Ammon's horn (tissue), 1 donor: ENCODE data around the gene MYO18A.

Source experiments
- DNase-seq: peaks from one replicate; pipeline ENCODE4 v3.0.0-alpha.2; 2016; ENCODE audit warnings: low spot score

The MYO18A gene

GRCh38 chr17:29077320-29077719, 102.9 kb downstream of the MYO18A start:
- no peak for DNase-seq

GRCh38 chr17:29076722-29077121, 103.5 kb downstream of the MYO18A start:
- DNase-seq: peak; percentile 87

DNA sequence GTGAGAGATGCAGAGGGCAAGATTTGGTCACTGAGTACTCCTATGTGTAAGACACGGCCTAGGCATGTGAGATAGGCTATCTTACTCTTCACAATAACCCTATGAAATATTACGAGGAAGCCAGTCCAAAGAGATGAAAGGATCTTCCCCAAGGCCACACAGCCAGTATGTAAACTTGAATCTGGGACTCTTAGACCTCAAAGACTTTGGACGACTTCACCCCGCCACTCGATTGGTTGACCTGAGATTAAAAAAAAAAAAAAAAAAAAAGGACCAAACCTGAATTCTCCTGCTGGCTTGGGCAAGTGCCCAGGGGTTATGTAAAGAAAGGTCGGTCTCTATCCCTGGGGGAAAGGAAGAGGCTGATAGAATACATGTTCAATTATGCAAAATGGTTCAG, 104.1 kb downstream of the MYO18A start:
- no peak for DNase-seq

- DNase-seq: no peak
Observed at GRCh38 chr17:29074488-29074887, 105.7 kb downstream of the MYO18A start.

DNA sequence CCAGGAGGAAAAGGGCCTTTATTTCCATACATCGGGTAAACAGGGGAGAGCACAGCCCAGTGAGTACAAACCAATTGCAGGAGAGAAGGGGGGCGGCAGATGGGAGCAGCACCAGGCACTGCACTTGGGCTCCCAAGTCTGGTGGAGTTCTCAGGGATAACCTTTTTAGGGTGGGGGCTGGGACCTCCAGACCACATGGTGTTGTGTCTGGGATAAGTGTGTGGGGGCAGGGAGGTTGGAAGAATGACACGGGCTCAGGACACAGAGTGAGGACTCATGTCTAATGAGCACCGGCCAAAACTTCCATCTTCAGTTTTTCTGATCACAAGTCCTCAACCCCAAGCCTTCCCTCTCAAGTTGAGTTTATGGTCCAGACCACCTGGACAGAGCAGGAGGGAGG, 106.7 kb downstream of the MYO18A start:
- no peak for DNase-seq

GRCh38 chr17:29073045-29073444, 107.2 kb downstream of the MYO18A start:
- no peak for DNase-seq

GRCh38 chr17:29071303-29071702, 108.9 kb downstream of the MYO18A start:
- no peak for DNase-seq

- DNase-seq: no peak
Observed at GRCh38 chr17:29070781-29071180, 109.4 kb downstream of the MYO18A start.

DNA sequence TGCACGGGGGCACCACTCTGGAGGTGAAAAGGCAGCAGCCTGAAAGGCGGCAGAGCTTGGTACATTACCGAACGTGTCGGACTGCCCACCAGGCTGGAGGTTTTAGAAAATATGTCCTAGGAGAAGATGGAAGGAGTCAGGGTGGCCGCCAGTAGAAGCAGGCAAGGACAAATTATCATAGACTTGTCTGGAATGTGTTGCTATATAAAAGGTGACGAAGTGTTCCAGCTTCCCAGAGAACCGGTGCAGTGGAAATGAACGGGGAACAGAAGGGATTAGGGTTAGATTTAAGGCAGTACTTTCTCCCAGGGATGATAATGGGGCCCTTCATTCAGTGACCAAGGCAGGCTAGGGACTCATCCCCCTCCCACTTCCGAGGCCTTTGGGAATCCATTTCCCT, 109.9 kb downstream of the MYO18A start:
- DNase-seq: no peak

DNA sequence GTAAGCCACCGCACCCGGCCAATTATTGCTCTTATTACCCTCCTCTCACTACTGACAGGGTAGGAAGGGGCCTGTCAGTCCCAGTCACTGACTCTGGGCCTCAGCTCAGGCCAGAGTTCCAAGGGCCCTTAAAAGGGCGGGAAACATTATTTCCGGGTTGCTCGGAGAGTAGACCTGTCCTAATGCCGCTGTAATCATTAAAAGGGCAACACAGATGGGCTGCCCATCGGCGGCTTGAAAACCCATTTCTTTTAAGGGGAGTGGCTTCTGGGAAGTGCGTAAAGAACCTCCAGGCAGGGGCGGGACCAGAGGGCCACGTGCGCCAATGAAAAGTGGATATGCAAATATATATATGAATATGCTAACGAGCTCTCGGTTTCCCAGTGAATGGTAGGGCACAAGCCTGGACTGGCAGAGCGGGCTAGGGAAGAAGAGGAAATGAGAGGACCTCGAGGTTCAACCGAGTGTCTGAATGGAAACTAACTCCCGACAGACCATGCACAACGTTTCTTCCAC, 110.6 kb downstream of the MYO18A start:
- no peak for DNase-seq

DNA sequence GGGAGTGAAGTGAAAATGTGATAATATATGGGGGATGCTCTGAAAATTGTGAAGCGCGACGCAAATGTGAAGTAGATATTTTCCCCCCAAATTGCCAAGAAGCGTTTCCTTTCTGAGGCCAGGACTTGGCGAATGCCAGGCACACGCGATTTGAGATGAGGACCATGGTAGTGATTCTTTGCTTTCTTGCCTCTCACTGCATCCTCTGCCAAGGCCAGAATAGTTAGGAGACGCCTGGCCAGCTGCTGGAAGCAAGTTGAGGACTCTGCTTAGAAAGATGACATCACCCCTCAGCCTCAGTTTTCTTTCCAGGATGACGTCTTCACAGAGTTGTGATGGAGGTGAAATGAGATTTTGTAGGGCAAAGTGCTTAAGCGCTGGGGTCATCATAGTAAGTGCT, 111.4 kb downstream of the MYO18A start:
- no peak for DNase-seq

- DNase-seq: no peak
Observed at GRCh38 chr17:29066606-29067005, 113.6 kb downstream of the MYO18A start.

DNA sequence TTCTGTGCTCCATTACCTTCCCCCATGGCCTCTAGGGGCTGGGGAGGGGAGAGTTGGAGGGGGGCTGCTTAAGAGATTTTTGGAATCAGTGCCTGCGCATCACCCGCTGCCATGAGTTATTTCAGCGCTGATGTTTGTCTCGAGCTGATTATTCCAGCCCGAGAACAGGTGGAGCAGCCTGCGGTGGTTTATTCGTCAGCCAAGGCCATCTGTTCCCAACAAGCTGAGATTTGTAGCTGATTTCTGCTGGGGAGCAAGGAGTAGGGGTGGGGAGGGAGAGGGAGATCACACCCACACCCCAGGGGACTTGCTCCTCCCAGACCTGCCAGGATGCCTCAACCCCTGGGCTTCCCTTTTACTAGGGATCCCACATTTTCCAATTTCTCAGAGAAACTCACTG, 114.2 kb downstream of the MYO18A start:
- no peak for DNase-seq

GRCh38 chr17:29063992-29064391, 116.2 kb downstream of the MYO18A start:
- DNase-seq: no peak

GRCh38 chr17:29062215-29062614, 118.0 kb downstream of the MYO18A start:
- DNase-seq: no peak

DNA sequence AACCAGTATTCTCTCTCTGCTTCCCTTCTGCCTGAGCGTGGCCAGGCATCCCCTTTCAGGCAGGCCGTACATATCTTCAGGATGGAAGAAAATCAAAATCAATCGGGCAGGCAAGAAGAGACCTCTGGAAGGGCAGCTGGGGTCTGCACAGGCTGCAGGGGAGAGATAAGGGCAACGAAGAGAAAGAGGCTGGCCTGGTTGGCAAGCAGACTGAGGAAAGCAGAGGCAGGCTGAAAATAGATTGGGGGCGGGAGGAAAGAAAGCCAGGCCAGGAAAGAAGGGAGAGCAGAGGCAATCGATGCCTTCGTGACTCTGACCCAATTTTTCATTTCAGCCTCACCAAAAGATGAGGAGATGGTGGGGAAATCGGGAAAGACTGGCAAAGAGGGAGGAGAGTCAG, 119.2 kb downstream of the MYO18A start:
- no peak for DNase-seq

DNA sequence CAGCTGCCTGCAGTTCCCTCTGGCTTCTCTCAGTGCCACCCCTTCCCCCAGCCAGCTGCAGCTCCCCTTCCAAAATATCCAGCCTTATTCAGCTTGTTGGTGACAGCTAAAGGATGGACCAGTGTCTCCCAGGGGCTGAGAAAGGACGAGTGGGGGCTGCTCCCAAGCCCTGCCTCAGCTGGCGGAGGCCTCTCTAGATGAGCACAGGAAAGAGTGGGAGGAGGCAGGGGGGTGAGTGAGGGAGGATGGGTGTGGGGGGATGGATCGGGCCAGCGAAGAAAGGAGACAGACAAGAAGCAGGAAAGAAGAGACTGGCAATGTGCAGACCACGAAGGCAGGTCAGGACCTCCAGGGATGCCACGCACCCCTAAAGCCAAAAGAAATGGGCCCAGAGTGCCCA, 119.7 kb downstream of the MYO18A start:
- DNase-seq: no peak

- no peak for DNase-seq
Observed at GRCh38 chr17:29059281-29059680, 120.9 kb downstream of the MYO18A start.

DNA sequence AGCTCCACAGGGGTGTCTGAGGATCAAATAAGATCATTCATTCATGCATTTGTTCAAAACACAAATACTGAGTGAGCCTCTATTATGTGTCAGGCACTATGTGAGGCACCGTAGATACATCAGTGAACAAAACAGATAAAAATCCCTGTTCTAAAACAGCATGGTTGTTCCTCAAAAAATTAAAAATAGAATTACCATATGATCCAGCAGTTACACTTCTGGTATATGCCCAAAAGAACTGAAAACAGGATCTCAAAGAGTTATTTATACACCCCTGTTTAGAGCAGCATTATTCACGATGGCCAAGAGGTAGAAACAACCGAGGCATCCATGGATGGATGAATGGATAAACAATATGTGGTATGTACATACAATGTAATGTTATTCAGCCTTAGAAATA, 121.8 kb downstream of the MYO18A start:
- DNase-seq: no peak

- no peak for DNase-seq
Observed at GRCh38 chr17:29057361-29057760, 122.8 kb downstream of the MYO18A start.

DNA sequence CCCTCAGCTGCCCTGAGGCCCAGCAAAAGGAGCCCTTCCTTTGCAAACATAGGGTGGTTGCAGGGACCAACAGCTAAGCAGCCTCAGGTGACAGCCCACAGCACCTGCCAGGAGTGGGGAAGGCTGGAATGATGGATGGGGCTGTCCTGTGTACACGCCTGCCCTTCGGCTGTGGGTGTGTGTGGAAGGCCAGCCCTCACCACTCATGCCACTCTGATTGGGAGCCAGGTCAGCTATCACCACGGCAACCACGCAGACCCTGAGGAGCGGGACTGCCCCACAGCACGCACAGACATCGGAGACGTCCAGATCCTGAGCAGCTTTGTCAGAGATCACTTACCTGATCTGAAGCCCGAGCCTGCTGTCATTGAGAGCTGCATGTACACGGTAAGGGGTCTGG, 125.4 kb downstream of the MYO18A start:
- DNase-seq: no peak

DNA sequence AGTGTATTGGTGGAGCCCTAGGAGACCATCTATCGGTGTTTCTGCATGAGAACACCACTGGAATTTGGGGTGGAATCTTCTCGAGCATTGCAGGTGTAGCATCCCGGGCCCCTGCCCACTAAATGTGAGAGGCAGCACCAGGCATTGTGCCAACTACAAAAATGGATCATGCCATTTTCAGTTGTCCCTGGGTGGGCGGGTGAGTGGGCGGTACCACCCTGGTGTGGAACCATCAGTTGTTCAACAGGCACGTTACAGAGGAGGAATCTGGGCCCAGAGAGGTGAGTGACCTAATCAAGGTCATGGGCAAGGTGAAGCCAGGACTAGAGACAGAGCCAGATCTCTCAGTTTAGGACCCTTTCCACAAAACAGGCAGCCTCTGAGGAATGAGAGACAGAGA, 128.5 kb downstream of the MYO18A start:
- DNase-seq: no peak

GRCh38 chr17:29051194-29051593, 129.0 kb downstream of the MYO18A start:
- DNase-seq: no peak

- DNase-seq: no peak
Observed at GRCh38 chr17:29050176-29050575, 130.0 kb downstream of the MYO18A start.

GRCh38 chr17:29049541-29050145, 130.6 kb downstream of the MYO18A start:
- DNase-seq: no peak
